Measurements from ENCODE around the gene ATAD1.
"Not testable (repeated sequence)": the region's sequence is repeated elsewhere in the genome, so short reads cannot be mapped to it uniquely, and the experiment has no call there.

The ATAD1 gene

GRCh38 chr10:87846023-87846422 is 28.0 kb upstream of the ATAD1 start:
- peak; percentile 67 for DNase-seq (ENCODE audit: low spot score)

- no peak for DNase-seq (ENCODE audit: low spot score)
These were observed 27.6 kb upstream of the ATAD1 start for GRCh38 chr10:87845624-87845998.

GRCh38 chr10:87844837-87845623 is 27.0 kb upstream of the ATAD1 start:
- peak; percentile 66 for DNase-seq (ENCODE audit: low spot score)

GRCh38 chr10:87843714-87844113 is 25.7 kb upstream of the ATAD1 start:
- no peak for DNase-seq (ENCODE audit: low spot score)

- no peak for DNase-seq (ENCODE audit: low spot score)
These were observed 24.9 kb upstream of the ATAD1 start for GRCh38 chr10:87842776-87843497.

- DNase-seq (ENCODE audit: low spot score), result peak; percentile 56
These were observed 24.2 kb upstream of the ATAD1 start for GRCh38 chr10:87842220-87842641.

GRCh38 chr10:87841186-87841585 is 23.2 kb upstream of the ATAD1 start:
- DNase-seq (ENCODE audit: low spot score), result no peak

- no peak for DNase-seq (ENCODE audit: low spot score)
These were observed 20.6 kb upstream of the ATAD1 start for GRCh38 chr10:87838650-87839049.

GRCh38 chr10:87837445-87837844 is 19.4 kb upstream of the ATAD1 start:
- no peak for DNase-seq (ENCODE audit: low spot score)

GRCh38 chr10:87836098-87836497 is 18.1 kb upstream of the ATAD1 start:
- no peak for DNase-seq (ENCODE audit: low spot score)

- DNase-seq (ENCODE audit: low spot score), result peak; percentile 35
These were observed 12.1 kb upstream of the ATAD1 start for GRCh38 chr10:87829986-87830729.

GRCh38 chr10:87829051-87829450 is 11.0 kb upstream of the ATAD1 start:
- DNase-seq (ENCODE audit: low spot score), result not testable (repeated sequence)

GRCh38 chr10:87827681-87828080 is 9.7 kb upstream of the ATAD1 start:
- DNase-seq (ENCODE audit: low spot score), result no peak

- DNase-seq (ENCODE audit: low spot score), result no peak
These were observed 8.6 kb upstream of the ATAD1 start for GRCh38 chr10:87826653-87827052.

- DNase-seq (ENCODE audit: low spot score), result no peak
These were observed 1.2 kb upstream of the ATAD1 start for GRCh38 chr10:87819289-87819585.

GRCh38 chr10:87818505-87819288 is 671 bp upstream of the ATAD1 start:
- DNase-seq (ENCODE audit: low spot score), result peak; percentile 66

- peak; percentile 86 for DNase-seq (ENCODE audit: low spot score)
These were observed 973 bp downstream of the ATAD1 start for GRCh38 chr10:87816898-87817608.

- DNase-seq (ENCODE audit: low spot score), result peak; percentile 56
These were observed 1.7 kb downstream of the ATAD1 start for GRCh38 chr10:87816163-87816897.

GRCh38 chr10:87804939-87805569 is 13.0 kb downstream of the ATAD1 start:
- no peak for DNase-seq (ENCODE audit: low spot score)

GRCh38 chr10:87803831-87804230 is 14.2 kb downstream of the ATAD1 start:
- no peak for DNase-seq (ENCODE audit: low spot score)
